Adrenal gland (tissue), 12 donors: ENCODE measurements around the gene POLR1H. TPM values are rescaled to one million over a fixed set of nuclear protein-coding genes. Genes with fewer than 3 reads are reported as not detected.
"Not testable (repeated sequence)": the region's sequence is repeated elsewhere in the genome, so short reads cannot be mapped to it uniquely, and the experiment has no call there.

Experiments
- DNase-seq, 7 donors: peaks; one replicate each; pipeline ENCODE4 v3.0.0-alpha.2; 2019 to 2020
- H3K27ac ChIP-seq, 5 donors: fragments of 200-600 bp; sonication (generic) in 4 of 5; 1 replicate in 3 of 5; 2 replicates in 2 of 5; pipeline versions ENCODE4 v1.5.1 to v1.8.0; 2016 to 2020; ENCODE audit warnings: mild to moderate bottlenecking in 1 of 5
- H3K27me3 ChIP-seq: fragments of 200-600 bp; 2 replicates; pipeline ENCODE4 v1.8.0; 2021
- H3K36me3 ChIP-seq, 2 donors: fragments of 200-600 bp; replicated peaks in 1 of 2; 1 replicate in 1 of 2; 2 replicates in 1 of 2; pipeline versions ENCODE4 v1.5.1 to v1.8.0; 2018 to 2022
- H3K4me1 ChIP-seq, 2 donors: fragments of 200-600 bp; replicated peaks in 1 of 2; 1 replicate in 1 of 2; 2 replicates in 1 of 2; pipeline versions ENCODE4 v1.5.1 to v1.8.0; 2018 to 2021
- H3K4me3 ChIP-seq, 4 donors: fragments of 200-600 bp; sonication (generic) in 3 of 4; one replicate each; pipeline ENCODE4 v1.5.1; 2016 to 2018
- H3K9me3 ChIP-seq, 3 donors: fragments of 200-600 bp; sonication (generic) in 1 of 3; replicated peaks in 1 of 3; 1 replicate in 2 of 3; 2 replicates in 1 of 3; pipeline versions ENCODE4 v1.5.1 to v1.8.0; 2016 to 2021
- POLR2A ChIP-seq, 2 donors: fragments of 450-650 bp; IDR thresholded peaks; one replicate each; pipeline ENCODE4 v1.6.1; 2017; ENCODE audit warnings: antibody characterized with exemption in 2 of 2, mild to moderate bottlenecking in 2 of 2, moderate library complexity in 1 of 2
- WGBS, 4 donors: extraction: QIAGEN DNeasy Blood & Tissue Kit in 2 of 4; methylation state at CpG; one replicate each; pipeline versions ENCODE4 v1.1.5 to v1.1.7; 2013 to 2017; 5-methylcytosine and 5-hydroxymethylcytosine counted together
- intact Hi-C, 2 donors: fragments of 100-400 bp; cut with DNase I; formaldehyde crosslinking; loops; one replicate each; pipeline versions ENCODE4 v1.14.1 to v1.15.0; 2022 to 2023
- polyA plus RNA-seq, 3 donors: library from polyadenylated mRNA; stranded (reverse); fragments of 200-250 nt in 2 of 3; fragments of 350-450 nt in 1 of 3; fragmentation: Illumina TruSeq in 1 of 3; extraction: RNeasy Lipid Tissue Mini Kit (QIAGEN cat#74804) in 1 of 3; gene quantifications; one replicate each; pipeline ENCODE4 v1.2.3, GENCODE V29; 2013 to 2014
- total RNA-seq, 9 donors: library from RNA; depleted of rRNA in 4 of 9; stranded (reverse); fragments of >200 nt in 4 of 9; fragments of 120-200 nt in 1 of 9; fragmentation: NEBNext Ultra II Directional in 1 of 9; extraction: Animal tissue kit (Norgen Biotek cat#: 25700) in 1 of 9; gene quantifications; one replicate each; pipeline versions ENCODE4 v1.1.0 to v1.2.4, GENCODE V29; 2013 to 2023
- TF ChIP-seq, protein P1 (sequence below), 6 experiments: fragments of 450-650 bp in 4 of 6; fragments of 200-600 bp in 2 of 6; sonication (generic) in 1 of 6; IDR thresholded peaks; 1 replicate in 5 of 6; 2 replicates in 1 of 6; pipeline versions ENCODE4 v1.5.1 to v1.8.0; 2016 to 2021; ENCODE audit warnings: antibody characterized with exemption in 6 of 6, mild to moderate bottlenecking in 2 of 6, moderate library complexity in 1 of 6
- donor health status: healthy with polysubstance abuse.
- donor health status: Bipolar disorder and iron deficiency.
- donor health status: DM: yes; HTN: yes; CAD: no.
- donor health status: DM: no; HTN: no; CAD: no.
- donor health status: DM: no; HTN: no; CAD: no.
- donor health status: DM: yes; HTN: yes; CAD: no.

The POLR1H gene
- total and polyA plus RNA-seq, 12 donors = 6.8 to 75.1 (median 32.4) TPM

DNA sequence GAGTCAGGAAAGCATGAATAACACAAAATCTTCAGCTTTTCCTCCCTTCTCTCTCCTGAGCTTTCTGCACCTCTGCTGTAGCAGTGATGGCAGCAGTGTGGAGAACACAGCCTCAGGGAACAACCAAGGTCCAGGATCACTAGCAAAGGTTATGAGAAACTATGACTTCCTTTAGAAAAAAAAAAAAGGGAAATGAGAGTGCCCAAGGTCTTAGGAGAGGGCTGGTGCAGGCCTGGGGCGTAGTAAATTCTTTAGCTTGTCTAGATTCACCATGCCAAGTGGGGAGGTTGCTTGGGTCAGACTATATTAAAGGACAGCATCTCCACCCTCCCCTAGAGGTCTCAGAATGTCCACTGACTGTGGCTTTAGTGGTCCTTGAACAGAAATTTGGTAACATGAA is 40.4 kb upstream of the POLR1H start:
- H3K4me1 ChIP-seq = no peaks in the 10 kb centered on the region
- no peaks in the 10 kb centered on the region for H3K36me3 ChIP-seq
- no peak for TF ChIP-seq POLR2A (IDR thresholded peaks at IDR 0.05)
- TF ChIP-seq, protein P1, sequence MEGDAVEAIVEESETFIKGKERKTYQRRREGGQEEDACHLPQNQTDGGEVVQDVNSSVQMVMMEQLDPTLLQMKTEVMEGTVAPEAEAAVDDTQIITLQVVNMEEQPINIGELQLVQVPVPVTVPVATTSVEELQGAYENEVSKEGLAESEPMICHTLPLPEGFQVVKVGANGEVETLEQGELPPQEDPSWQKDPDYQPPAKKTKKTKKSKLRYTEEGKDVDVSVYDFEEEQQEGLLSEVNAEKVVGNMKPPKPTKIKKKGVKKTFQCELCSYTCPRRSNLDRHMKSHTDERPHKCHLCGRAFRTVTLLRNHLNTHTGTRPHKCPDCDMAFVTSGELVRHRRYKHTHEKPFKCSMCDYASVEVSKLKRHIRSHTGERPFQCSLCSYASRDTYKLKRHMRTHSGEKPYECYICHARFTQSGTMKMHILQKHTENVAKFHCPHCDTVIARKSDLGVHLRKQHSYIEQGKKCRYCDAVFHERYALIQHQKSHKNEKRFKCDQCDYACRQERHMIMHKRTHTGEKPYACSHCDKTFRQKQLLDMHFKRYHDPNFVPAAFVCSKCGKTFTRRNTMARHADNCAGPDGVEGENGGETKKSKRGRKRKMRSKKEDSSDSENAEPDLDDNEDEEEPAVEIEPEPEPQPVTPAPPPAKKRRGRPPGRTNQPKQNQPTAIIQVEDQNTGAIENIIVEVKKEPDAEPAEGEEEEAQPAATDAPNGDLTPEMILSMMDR (IDR thresholded peaks at IDR 0.05) = no peak
- no peaks in the 10 kb centered on the region for H3K27me3 ChIP-seq
- no peak for DNase-seq
- H3K4me3 ChIP-seq = no peak overlapping the region
- H3K9me3 ChIP-seq = no peaks in the 10 kb centered on the region
- intact Hi-C loops = no loop called here
- WGBS, 4 donors = 13 to 65% (median 39%) methylated on average over 1 of the region's 1 CpG
- H3K27ac ChIP-seq = no peak overlapping the region

DNA sequence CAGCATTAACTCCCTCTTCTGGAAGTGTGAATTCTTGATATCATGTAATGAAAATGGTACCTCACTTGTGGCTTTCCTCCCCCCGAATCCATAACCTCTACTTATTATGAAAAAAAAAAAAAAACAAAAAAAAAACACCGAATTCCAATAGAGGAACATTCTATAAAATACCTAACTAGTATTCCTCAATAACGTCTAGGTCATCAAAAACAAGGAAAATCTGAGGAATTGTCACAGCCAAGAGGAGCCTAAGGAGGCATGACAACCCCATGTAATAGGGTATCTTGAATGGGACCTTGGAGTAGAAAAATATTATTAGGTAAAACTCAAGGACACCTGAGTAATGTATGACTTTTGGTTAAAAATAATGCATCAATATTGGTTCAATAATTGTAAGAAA is 38.9 kb upstream of the POLR1H start:
- H3K27ac ChIP-seq = no peak overlapping the region
- no peak for DNase-seq
- 85 to 95% (median 93%) methylated on average over 3 of the region's 3 CpGs for WGBS, 4 donors
- H3K9me3 ChIP-seq = no peaks in the 10 kb centered on the region
- H3K27me3 ChIP-seq = no peaks in the 10 kb centered on the region
- H3K4me1 ChIP-seq = no peaks in the 10 kb centered on the region
- H3K36me3 ChIP-seq = no peaks in the 10 kb centered on the region
- H3K4me3 ChIP-seq = no peak overlapping the region
- TF ChIP-seq POLR2A (IDR thresholded peaks at IDR 0.05) = no peak
- TF ChIP-seq, protein P1 (IDR thresholded peaks at IDR 0.05) = no peak
- intact Hi-C loops = no loop called here

DNA sequence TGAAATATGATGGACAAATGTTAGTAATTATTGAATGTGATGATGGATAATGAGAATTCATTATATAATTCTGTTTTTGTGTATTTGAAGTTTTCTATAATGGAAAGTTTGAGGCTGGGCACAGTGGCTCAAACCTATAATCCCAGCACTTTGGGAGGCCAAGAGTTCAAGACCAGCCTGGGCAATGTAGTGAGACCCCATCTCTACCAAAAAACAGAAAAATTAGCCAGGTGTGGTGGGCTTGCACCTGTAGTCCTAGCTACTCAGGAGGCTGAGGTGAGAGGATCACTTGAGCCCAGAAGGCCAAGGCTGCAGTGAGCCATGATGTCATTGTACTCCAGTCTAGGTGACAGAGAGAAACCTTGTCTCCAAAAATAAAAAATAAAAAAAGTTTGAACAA is 38.4 kb upstream of the POLR1H start:
- H3K4me3 ChIP-seq, H3K27me3 ChIP-seq, intact Hi-C loops, H3K27ac ChIP-seq, H3K9me3 ChIP-seq, H3K36me3 ChIP-seq, H3K4me1 ChIP-seq, DNase-seq: not testable (repeated sequence)

DNA sequence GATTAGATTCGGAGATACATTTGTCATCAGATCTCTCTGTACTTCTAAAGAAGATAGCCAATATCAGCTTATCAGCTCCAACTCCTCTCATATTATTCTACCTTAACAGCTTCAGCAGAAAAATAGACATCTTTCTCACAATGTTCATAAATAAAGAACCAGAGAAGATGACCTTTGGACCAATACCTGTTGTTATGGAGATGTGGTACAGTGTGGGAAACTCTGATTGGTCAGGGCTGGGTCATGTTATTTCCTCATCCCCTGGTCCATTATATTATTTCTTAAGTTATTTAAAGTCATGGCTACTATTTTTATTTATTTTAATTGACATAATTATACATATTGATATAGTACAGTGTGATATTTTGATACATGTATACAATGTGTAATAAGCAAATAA is 35.9 kb upstream of the POLR1H start:
- DNase-seq = no peak
- Histone ChIP-seq H3K27ac (no peak overlapping the region), H3K27me3 (no peaks in the 10 kb centered on the region), H3K4me3 (no peak overlapping the region), H3K36me3 (no peaks in the 10 kb centered on the region), H3K4me1 (no peaks in the 10 kb centered on the region), H3K9me3 (no peaks in the 10 kb centered on the region)
- TF ChIP-seq, protein P1 (IDR thresholded peaks at IDR 0.05) = no peak
- TF ChIP-seq POLR2A (IDR thresholded peaks at IDR 0.05) = no peak
- WGBS, 4 donors = 29 to 90% (median 82%) methylated on average over 1 of the region's 1 CpG
- intact Hi-C loops = no loop called here

DNA sequence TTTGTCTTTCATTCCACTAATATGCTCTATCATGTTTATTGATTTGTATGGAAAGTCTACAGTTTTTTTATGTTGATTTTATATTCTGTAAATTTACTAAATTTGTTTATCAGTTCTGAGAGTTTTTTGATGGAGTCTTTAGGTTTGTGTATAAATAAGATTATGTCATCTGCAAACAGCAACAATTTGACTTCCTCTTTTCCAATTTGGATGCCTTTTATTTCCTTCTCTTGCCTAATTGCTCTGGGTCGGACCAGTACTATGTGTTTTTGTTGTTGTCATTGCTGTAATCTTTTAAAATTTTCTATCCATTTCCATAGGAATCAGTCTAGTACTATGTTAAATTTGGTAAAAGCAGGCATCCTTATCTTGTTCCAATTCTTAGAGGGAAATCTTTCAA is 31.5 kb upstream of the POLR1H start:
- peaks cover 0 to 10% of the 10 kb centered on the region in 2 donors for H3K4me1 ChIP-seq
- no peak overlapping the region for H3K27ac ChIP-seq
- WGBS, 4 donors = 77 to 92% (median 83%) methylated on average over 1 of the region's 1 CpG
- TF ChIP-seq, protein P1 (IDR thresholded peaks at IDR 0.05) = no peak
- no peak for TF ChIP-seq POLR2A (IDR thresholded peaks at IDR 0.05)
- no peaks in the 10 kb centered on the region for H3K27me3 ChIP-seq
- no peaks in the 10 kb centered on the region for H3K9me3 ChIP-seq
- DNase-seq = no peak
- no peaks in the 10 kb centered on the region for H3K36me3 ChIP-seq
- H3K4me3 ChIP-seq = no peak overlapping the region
- intact Hi-C loops = no loop called here
